ENCODE measurements around the gene KIF26B.

The KIF26B gene

GRCh38 chr1:245154429-245155271 is at the start of gene KIF26B:
Gene KIF26B, plus strand, starts transcription at chr1:245154985. Its CDS starts 440 bp downstream, at chr1:245155425.
- in situ Hi-C loops (cut with HindIII; ENCODE audit: low pct_unique_long_range_greater_than_20kb, low sequenced_read_pairs), result no loop called here
- no peak for TF ChIP-seq JUND (IDR thresholded peaks at IDR 0.05; ENCODE audit: low read depth)
- DNase-seq (ENCODE audit: low read depth in 1 of 2, low spot score in 1 of 2), result peak; percentile 27 to 50

GRCh38 chr1:245105042-245105441 is 49.7 kb upstream of the KIF26B start:
- DNase-seq (ENCODE audit: low read depth in 1 of 2, low spot score in 1 of 2), result no peak
- TF ChIP-seq JUND (IDR thresholded peaks at IDR 0.05; ENCODE audit: low read depth), result no peak
- in situ Hi-C loops (cut with HindIII; ENCODE audit: low pct_unique_long_range_greater_than_20kb, low sequenced_read_pairs), result no loop called here

- DNase-seq (ENCODE audit: low read depth in 1 of 2, low spot score in 1 of 2), result no peak
- TF ChIP-seq JUND (IDR thresholded peaks at IDR 0.05; ENCODE audit: low read depth), result no peak
- in situ Hi-C loops (cut with HindIII; ENCODE audit: low pct_unique_long_range_greater_than_20kb, low sequenced_read_pairs), result no loop called here
These were observed 48.9 kb upstream of the KIF26B start for GRCh38 chr1:245105815-245106410.

GRCh38 chr1:245107776-245108114 is 47.0 kb upstream of the KIF26B start:
- no peak for DNase-seq (ENCODE audit: low read depth in 1 of 2, low spot score in 1 of 2)
- no peak for TF ChIP-seq JUND (IDR thresholded peaks at IDR 0.05; ENCODE audit: low read depth)
- in situ Hi-C loops (cut with HindIII; ENCODE audit: low pct_unique_long_range_greater_than_20kb, low sequenced_read_pairs), result no loop called here

- no peak for TF ChIP-seq JUND (IDR thresholded peaks at IDR 0.05; ENCODE audit: low read depth)
- no peak for DNase-seq (ENCODE audit: low read depth in 1 of 2, low spot score in 1 of 2)
- in situ Hi-C loops (cut with HindIII; ENCODE audit: low pct_unique_long_range_greater_than_20kb, low sequenced_read_pairs), result no loop called here
These were observed 46.5 kb upstream of the KIF26B start for GRCh38 chr1:245108246-245108645.

- no peak for TF ChIP-seq JUND (IDR thresholded peaks at IDR 0.05; ENCODE audit: low read depth)
- peak; percentile 30 to 68 for DNase-seq (ENCODE audit: low read depth in 1 of 2, low spot score in 1 of 2)
- in situ Hi-C loops (cut with HindIII; ENCODE audit: low pct_unique_long_range_greater_than_20kb, low sequenced_read_pairs), result no loop called here
These were observed 45.9 kb upstream of the KIF26B start for GRCh38 chr1:245108909-245109308.

GRCh38 chr1:245110406-245110805 is 44.4 kb upstream of the KIF26B start:
- in situ Hi-C loops (cut with HindIII; ENCODE audit: low pct_unique_long_range_greater_than_20kb, low sequenced_read_pairs), result no loop called here
- no peak for DNase-seq (ENCODE audit: low read depth in 1 of 2, low spot score in 1 of 2)
- TF ChIP-seq JUND (IDR thresholded peaks at IDR 0.05; ENCODE audit: low read depth), result no peak

- in situ Hi-C loops (cut with HindIII; ENCODE audit: low pct_unique_long_range_greater_than_20kb, low sequenced_read_pairs), result no loop called here
- TF ChIP-seq JUND (IDR thresholded peaks at IDR 0.05; ENCODE audit: low read depth), result no peak
- no peak for DNase-seq (ENCODE audit: low read depth in 1 of 2, low spot score in 1 of 2)
These were observed 43.7 kb upstream of the KIF26B start for GRCh38 chr1:245111073-245111472.

GRCh38 chr1:245113649-245114048 is 41.1 kb upstream of the KIF26B start:
- no peak for TF ChIP-seq JUND (IDR thresholded peaks at IDR 0.05; ENCODE audit: low read depth)
- DNase-seq (ENCODE audit: low read depth in 1 of 2, low spot score in 1 of 2), result no peak

GRCh38 chr1:245116131-245116530 is 38.7 kb upstream of the KIF26B start:
- no peak for DNase-seq (ENCODE audit: low read depth in 1 of 2, low spot score in 1 of 2)
- no peak for TF ChIP-seq JUND (IDR thresholded peaks at IDR 0.05; ENCODE audit: low read depth)
- in situ Hi-C loops (cut with HindIII; ENCODE audit: low pct_unique_long_range_greater_than_20kb, low sequenced_read_pairs), result no loop called here

More at GRCh38 chr1:245113649-245114048, 41.1 kb upstream of the KIF26B start:
- in situ Hi-C loops (cut with HindIII; ENCODE audit: low pct_unique_long_range_greater_than_20kb, low sequenced_read_pairs), result no loop called here

GRCh38 chr1:245116751-245117150 is 38.0 kb upstream of the KIF26B start:
- DNase-seq (ENCODE audit: low read depth in 1 of 2, low spot score in 1 of 2), result peak in 1 of 2 experiments; percentile 11
- in situ Hi-C loops (cut with HindIII; ENCODE audit: low pct_unique_long_range_greater_than_20kb, low sequenced_read_pairs), result no loop called here
- TF ChIP-seq JUND (IDR thresholded peaks at IDR 0.05; ENCODE audit: low read depth), result no peak

GRCh38 chr1:245118066-245118465 is 36.7 kb upstream of the KIF26B start:
- in situ Hi-C loops (cut with HindIII; ENCODE audit: low pct_unique_long_range_greater_than_20kb, low sequenced_read_pairs), result no loop called here
- TF ChIP-seq JUND (IDR thresholded peaks at IDR 0.05; ENCODE audit: low read depth), result no peak
- peak in 1 of 2 experiments; percentile 74 for DNase-seq (ENCODE audit: low read depth in 1 of 2, low spot score in 1 of 2)

GRCh38 chr1:245118806-245119205 is 36.0 kb upstream of the KIF26B start:
- in situ Hi-C loops (cut with HindIII; ENCODE audit: low pct_unique_long_range_greater_than_20kb, low sequenced_read_pairs), result no loop called here
- no peak for DNase-seq (ENCODE audit: low read depth in 1 of 2, low spot score in 1 of 2)
- TF ChIP-seq JUND (IDR thresholded peaks at IDR 0.05; ENCODE audit: low read depth), result no peak
